ENCODE results near the gene FBRSL1.
"Not testable (repeated sequence)": the region's sequence is repeated elsewhere in the genome, so short reads cannot be mapped to it uniquely, and the experiment has no call there.

FBRSL1 gene

GRCh38 chr12:132525833-132526455 is 36.0 kb downstream of the FBRSL1 start:
- DNase-seq (ENCODE audit: low spot score), result no peak

- no peak for DNase-seq (ENCODE audit: low spot score)
Measured at GRCh38 chr12:132527186-132527882, 37.4 kb downstream of the FBRSL1 start.

GRCh38 chr12:132527883-132528264 is 37.9 kb downstream of the FBRSL1 start:
- DNase-seq (ENCODE audit: low spot score), result no peak

GRCh38 chr12:132528564-132529106 is 38.7 kb downstream of the FBRSL1 start:
- no peak for DNase-seq (ENCODE audit: low spot score)

- no peak for DNase-seq (ENCODE audit: low spot score)
Measured at GRCh38 chr12:132529156-132529839, 39.3 kb downstream of the FBRSL1 start.

- no peak for DNase-seq (ENCODE audit: low spot score)
Measured at GRCh38 chr12:132529906-132530305, 40.0 kb downstream of the FBRSL1 start.

GRCh38 chr12:132530447-132530846 is 40.5 kb downstream of the FBRSL1 start:
- DNase-seq (ENCODE audit: low spot score), result no peak

- DNase-seq (ENCODE audit: low spot score), result no peak
Measured at GRCh38 chr12:132530851-132531250, 40.9 kb downstream of the FBRSL1 start.

- not testable (repeated sequence) for DNase-seq (ENCODE audit: low spot score)
Measured at GRCh38 chr12:132532711-132533583, 43.0 kb downstream of the FBRSL1 start.

GRCh38 chr12:132533584-132533958 is 43.6 kb downstream of the FBRSL1 start:
- DNase-seq (ENCODE audit: low spot score), result no peak

- DNase-seq (ENCODE audit: low spot score), result no peak
Measured at GRCh38 chr12:132534076-132534475, 44.1 kb downstream of the FBRSL1 start.

- no peak for DNase-seq (ENCODE audit: low spot score)
Measured at GRCh38 chr12:132535019-132535418, 45.1 kb downstream of the FBRSL1 start.

GRCh38 chr12:132536102-132536876 is 46.3 kb downstream of the FBRSL1 start:
- no peak for DNase-seq (ENCODE audit: low spot score)

- no peak for DNase-seq (ENCODE audit: low spot score)
Measured at GRCh38 chr12:132537049-132537448, 47.1 kb downstream of the FBRSL1 start.

GRCh38 chr12:132537836-132538662 is 48.1 kb downstream of the FBRSL1 start:
- DNase-seq (ENCODE audit: low spot score), result no peak

GRCh38 chr12:132538663-132538990 is 48.7 kb downstream of the FBRSL1 start:
- DNase-seq (ENCODE audit: low spot score), result no peak

- DNase-seq (ENCODE audit: low spot score), result no peak
Measured at GRCh38 chr12:132539016-132539773, 49.2 kb downstream of the FBRSL1 start.

GRCh38 chr12:132540436-132540835 is 50.5 kb downstream of the FBRSL1 start:
- DNase-seq (ENCODE audit: low spot score), result no peak

GRCh38 chr12:132541200-132541599 is 51.2 kb downstream of the FBRSL1 start:
- no peak for DNase-seq (ENCODE audit: low spot score)

- no peak for DNase-seq (ENCODE audit: low spot score)
Measured at GRCh38 chr12:132541996-132542395, 52.0 kb downstream of the FBRSL1 start.

All from CD4-positive, alpha-beta T cell treated with Interleukin-2 at 100 ng/mL for 4 hours (primary cell).